GM18508 (cell line): Measurements from ENCODE around the gene YPEL3.

Source experiments
- ATAC-seq: cut with Tn5 transposase; IDR thresholded peaks from one replicate; pipeline ENCODE4 v1.9.1; 2021; ENCODE audit warnings: moderate number of reproducible peaks; ENCODE audit not compliant: insufficient read depth, unreplicated experiment

YPEL3 gene

GRCh38 chr16:30075503-30076275, 20.3 kb downstream of the YPEL3 start, which contains the start of gene PPP4C:
TSS of gene PPP4C (plus strand) at chr16:30075994. CDS start at chr16:30076378, 384 bp downstream.
- ATAC-seq, result no peak

DNA sequence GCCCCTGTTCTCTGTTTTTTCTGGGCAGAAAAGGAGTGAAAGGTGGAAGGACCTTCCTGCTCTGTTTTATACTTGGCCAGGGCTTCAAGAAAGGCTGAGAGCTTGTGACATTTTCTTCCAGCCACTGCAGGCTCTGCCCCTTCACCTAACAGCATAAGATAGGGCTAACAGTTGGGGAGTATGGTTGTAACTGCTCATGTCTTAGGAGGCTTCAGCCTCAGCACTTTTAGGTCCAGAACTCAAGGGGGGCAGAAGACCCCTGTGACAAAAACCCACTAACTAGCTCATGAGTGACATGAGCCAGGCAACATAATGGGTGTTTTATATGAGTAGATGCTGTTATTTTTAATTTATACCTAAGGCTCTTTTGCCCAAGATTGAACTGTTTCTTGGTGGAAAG, 25.5 kb downstream of the YPEL3 start:
- ATAC-seq, result no peak

DNA sequence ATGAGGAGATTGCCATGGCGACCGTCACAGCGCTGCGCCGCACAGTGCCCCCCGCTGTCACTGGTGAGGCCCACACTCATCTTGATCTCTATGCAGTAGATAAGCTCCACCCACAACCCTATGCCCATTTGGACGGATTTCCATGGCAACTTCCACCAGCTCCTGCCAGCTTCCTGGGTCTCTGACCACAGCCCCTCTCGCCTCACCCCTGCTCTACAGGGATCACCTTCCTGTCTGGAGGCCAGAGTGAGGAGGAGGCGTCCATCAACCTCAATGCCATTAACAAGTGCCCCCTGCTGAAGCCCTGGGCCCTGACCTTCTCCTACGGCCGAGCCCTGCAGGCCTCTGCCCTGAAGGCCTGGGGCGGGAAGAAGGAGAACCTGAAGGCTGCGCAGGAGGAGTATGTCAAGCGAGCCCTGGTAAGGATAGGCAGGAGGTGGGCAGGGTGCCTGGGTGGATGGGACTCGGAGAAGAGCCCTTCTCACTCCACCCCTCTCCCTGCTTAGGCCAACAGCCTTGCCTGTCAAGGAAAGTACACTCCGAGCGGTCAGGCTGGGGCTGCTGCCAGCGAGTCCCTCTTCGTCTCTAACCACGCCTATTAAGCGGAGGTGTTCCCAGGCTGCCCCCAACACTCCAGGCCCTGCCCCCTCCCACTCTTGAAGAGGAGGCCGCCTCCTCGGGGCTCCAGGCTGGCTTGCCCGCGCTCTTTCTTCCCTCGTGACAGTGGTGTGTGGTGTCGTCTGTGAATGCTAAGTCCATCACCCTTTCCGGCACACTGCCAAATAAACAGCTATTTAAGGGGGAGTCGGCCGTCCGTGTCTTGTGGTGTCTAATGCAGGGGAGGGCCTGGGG, 26.2 kb downstream of the YPEL3 start:
- no peak for ATAC-seq

DNA sequence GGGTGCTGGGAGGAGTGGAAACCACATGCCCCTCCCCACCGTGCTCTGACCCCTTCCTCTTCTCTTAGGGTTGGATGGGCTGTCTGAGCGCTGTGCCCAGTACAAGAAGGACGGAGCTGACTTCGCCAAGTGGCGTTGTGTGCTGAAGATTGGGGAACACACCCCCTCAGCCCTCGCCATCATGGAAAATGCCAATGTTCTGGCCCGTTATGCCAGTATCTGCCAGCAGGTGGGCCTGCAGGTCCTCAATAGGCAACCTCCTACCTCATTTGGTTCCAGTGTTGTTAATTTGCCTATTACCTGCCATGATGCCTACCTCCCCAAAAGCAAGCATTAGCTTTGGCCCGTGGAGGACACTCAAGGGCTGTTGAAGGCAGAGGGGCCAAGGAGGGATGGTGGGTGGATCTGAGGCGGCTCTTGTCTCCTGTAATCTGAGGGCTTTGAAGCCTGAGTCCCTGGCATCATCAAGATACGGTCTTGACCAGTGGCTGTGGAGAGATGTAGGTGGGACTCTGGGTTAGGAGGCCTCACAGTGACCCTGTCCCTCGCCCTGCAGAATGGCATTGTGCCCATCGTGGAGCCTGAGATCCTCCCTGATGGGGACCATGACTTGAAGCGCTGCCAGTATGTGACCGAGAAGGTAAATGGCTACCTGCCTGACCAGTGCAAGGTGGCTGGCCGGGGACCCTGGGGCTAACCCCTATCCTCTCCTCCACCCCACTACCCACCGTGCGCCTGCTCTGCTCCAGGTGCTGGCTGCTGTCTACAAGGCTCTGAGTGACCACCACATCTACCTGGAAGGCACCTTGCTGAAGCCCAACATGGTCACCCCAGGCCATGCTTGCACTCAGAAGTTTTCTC, 27.0 kb downstream of the YPEL3 start:
- no peak for ATAC-seq

GRCh38 chr16:30068333-30068732, 27.7 kb downstream of the YPEL3 start:
- no peak for ATAC-seq

GRCh38 chr16:30067584-30067916, 28.5 kb downstream of the YPEL3 start:
- ATAC-seq, result no peak

- ATAC-seq, result no peak
Measured at GRCh38 chr16:30066761-30067583, 29.0 kb downstream of the YPEL3 start.

GRCh38 chr16:30065943-30066760, 29.9 kb downstream of the YPEL3 start:
- ATAC-seq, result no peak

DNA sequence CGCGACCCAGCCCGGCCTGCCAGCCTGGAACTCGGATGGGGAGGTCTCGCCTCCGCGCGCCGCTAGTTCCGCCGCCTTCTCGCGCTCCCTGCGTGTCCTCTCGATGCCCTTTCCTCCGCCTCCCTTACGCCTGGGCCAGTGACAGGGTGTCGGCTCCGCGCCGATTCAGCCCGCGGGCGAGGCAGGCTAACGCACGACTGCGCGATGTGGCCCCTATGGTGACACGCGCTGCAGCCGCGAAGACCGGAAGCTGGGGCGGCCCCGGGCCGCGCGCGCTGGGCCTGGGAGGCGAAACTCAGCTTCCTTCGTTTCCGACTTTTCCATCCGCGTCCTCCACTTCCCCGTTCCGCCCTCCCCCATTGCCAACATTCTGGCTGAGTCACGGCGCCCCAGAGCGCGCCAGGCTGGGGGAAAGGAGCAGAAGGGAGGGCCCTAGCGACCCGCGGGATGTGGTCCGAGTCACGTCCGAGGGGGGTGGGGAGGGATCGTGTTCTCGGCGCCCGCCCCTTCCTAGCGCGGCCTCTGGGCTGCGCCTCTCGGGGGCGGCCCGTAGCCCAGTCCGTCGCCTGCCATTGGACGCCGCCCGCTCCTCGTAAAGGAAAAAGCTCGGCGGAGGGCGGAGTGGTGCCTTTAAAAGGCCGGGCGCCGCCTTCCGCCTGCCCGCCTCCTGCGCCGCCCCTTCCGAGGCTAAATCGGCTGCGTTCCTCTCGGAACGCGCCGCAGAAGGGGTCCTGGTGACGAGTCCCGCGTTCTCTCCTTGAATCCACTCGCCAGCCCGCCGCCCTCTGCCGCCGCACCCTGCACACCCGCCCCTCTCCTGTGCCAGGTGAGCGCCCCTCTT, 30.7 kb downstream of the YPEL3 start, which contains the start of gene ALDOA:
ALDOA (plus strand) TSS at position 659 of the 841 bp plus-strand sequence. CDS start 1,138 bp downstream, outside the sequence.
- ATAC-seq, result peak; percentile 43

DNA sequence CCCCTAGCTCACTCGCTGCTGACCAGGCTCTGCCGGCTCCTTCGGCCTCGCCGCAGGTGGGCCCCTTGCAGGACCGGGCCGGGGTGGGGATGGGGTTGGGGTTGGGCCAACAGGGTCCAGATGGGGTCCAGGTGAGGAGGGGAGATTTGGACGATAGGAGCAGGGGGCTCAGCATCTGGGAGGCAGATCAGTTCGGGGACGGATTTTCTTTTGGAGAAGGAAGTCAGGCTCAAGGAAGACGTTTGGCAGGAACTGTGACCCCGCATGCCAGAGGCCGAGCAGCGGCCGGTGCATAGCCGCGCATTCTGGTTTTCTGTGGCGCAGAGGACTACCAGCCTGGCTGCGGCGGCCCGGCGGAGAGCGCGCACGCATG, 31.3 kb downstream of the YPEL3 start:
- ATAC-seq, result no peak

DNA sequence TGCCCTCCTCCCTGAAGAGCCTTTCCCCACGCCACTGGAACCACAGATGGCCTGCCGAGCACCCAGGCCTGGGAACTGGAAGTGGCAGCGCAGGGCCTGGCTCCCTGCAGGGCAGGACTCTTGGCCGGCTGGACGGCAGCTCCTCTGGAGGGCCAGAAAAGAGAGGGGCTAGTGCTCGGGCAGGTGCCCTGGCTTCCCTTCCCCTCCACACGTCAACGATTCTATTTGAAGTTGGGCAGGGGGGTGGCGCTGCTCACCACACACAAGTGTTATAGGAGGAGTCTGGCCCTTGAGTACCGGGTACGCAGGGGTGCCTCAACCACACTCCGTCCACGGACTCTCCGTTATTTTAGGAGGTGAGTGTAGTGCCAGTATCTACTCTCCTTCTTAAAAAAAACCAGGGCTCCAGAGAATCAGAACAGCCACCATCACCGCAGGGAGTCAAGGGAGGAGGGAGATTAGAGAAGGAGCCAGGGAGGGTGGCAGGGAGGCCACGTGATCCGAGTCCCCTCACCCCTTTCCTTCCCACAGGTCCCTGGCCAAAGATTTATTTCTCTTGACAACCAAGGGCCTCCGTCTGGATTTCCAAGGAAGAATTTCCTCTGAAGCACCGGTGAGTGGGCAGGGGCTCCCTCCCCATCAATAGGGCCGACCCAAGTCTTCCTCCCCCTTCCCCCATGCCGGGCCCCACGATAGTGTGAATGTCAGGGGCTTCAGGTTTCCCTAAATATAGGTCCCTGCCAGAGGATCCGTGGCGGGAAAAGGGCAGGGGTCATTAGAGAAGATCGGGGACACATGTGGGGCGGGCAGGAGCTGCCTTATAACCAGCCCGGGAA, 31.9 kb downstream of the YPEL3 start:
- ATAC-seq, result no peak

DNA sequence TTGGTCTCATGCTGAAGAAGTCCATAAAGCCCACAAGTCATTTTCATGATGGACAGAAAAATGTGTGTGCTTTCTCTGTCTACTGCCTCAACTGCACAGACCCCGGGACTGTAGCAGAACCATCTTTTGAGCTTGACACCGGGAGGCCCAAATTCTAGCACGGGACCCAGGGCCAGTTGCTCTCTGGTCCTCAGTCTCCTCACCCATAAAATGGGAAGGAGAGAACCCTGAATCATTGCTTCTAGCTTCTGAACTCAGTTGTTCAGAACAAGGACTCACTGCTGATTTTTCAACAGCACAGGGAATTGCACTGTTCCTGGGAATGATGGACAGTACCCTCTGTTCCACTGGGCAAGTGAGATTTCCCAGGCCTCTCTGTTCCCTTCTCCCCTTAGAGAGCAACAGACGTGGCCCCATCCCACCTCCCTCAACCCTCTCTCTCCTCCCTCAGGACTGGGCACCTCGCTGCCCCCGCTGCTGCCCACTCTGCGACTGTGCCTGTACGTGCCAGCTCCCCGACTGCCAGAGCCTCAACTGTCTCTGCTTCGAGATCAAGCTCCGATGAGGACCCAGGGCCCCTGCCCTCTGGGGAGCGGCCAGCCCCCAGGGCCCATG, 32.6 kb downstream of the YPEL3 start:
- no peak for ATAC-seq

GRCh38 chr16:30060836-30061554, 35.0 kb downstream of the YPEL3 start:
- ATAC-seq, result no peak

DNA sequence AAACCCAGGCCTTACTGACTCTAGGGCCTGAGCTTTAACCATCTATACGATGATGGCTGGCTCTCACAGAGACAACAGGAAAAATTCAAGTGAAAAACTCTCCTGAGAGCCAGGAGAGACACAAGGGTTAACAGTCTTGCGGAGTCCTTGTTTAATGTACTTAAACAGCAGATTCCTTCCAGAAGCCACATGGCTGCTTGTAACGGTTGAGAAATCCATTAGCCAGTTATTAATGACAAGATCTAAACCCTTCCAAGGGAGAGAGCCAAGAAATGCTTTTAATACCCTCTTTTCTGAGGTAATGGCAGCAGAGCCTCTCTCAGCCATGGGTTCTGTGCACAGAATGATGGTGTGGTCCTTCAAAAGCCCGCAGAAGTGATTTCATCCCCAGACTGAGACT, 35.7 kb downstream of the YPEL3 start:
- no peak for ATAC-seq

GRCh38 chr16:30054959-30055553, 41.0 kb downstream of the YPEL3 start:
- no peak for ATAC-seq

- ATAC-seq, result no peak
Measured at GRCh38 chr16:30054451-30054850, 41.6 kb downstream of the YPEL3 start.
